Suprapubic skin (tissue), 4 donors: ENCODE data around the gene C16orf92. TPM values are rescaled to one million over a fixed set of nuclear protein-coding genes. Genes with fewer than 3 reads are reported as not detected.
A peak's percentile ranks its signal among the peaks of the same experiment; 100 is the strongest.

Experiments used
- DNase-seq, 2 donors: peaks; one replicate each; pipeline ENCODE4 v3.0.0-alpha.2; 2019; ENCODE audit warnings: low spot score in 2 of 2
- H3K27ac ChIP-seq: fragments of 200-600 bp; sonication (generic); one replicate; pipeline ENCODE4 v1.5.1; 2019
- H3K27me3 ChIP-seq: fragments of 200-600 bp; sonication (generic); one replicate; pipeline ENCODE4 v1.5.1; 2019
- H3K36me3 ChIP-seq: fragments of 200-600 bp; sonication (generic); one replicate; pipeline ENCODE4 v1.5.1; 2019
- H3K4me1 ChIP-seq: fragments of 200-600 bp; sonication (generic); one replicate; pipeline ENCODE4 v1.5.1; 2019
- H3K4me3 ChIP-seq: fragments of 200-600 bp; sonication (generic); one replicate; pipeline ENCODE4 v1.5.1; 2019; ENCODE audit warnings: mild to moderate bottlenecking
- H3K9me3 ChIP-seq: fragments of 200-600 bp; sonication (generic); one replicate; pipeline ENCODE4 v1.5.1; 2019
- CTCF ChIP-seq, 2 donors: fragments of 200-600 bp in 1 of 2; fragments of 450-650 bp in 1 of 2; sonication (generic) in 1 of 2; IDR thresholded peaks; one replicate each; pipeline ENCODE4 v1.5.1; 2016 to 2019; ENCODE audit warnings: antibody characterized with exemption in 2 of 2, mild to moderate bottlenecking in 1 of 2, moderate library complexity in 1 of 2
- EP300 ChIP-seq: sonication (generic); formaldehyde crosslinking; IDR thresholded peaks from one replicate; pipeline ENCODE4 v1.6.1; 2017; ENCODE audit warnings: antibody characterized with exemption
- POLR2A ChIP-seq, 2 donors: fragments of 450-650 bp; IDR thresholded peaks; one replicate each; pipeline ENCODE4 v1.6.1; 2017; ENCODE audit warnings: antibody characterized with exemption in 2 of 2, mild to moderate bottlenecking in 2 of 2, moderate library complexity in 2 of 2
- POLR2AphosphoS5 ChIP-seq, 3 donors: sonication (generic); formaldehyde crosslinking; IDR thresholded peaks; one replicate each; pipeline ENCODE4 v1.6.1; 2017; ENCODE audit warnings: antibody characterized with exemption in 3 of 3
- WGBS: methylation state at CpG from one replicate; pipeline ENCODE4 v1.1.5; 2018; 5-methylcytosine and 5-hydroxymethylcytosine counted together
- total RNA-seq, 4 donors: library from RNA; depleted of rRNA; stranded (reverse); fragments of >200 nt; gene quantifications; one replicate each; pipeline ENCODE4 v1.1.0, GENCODE V29; 2016

C16orf92 gene
- total RNA-seq, 4 donors from 2014 or later = not detected

GRCh38 chr16:30068750-30069610, 46.0 kb downstream of the C16orf92 start:
- Histone ChIP-seq H3K27me3 (no peaks in the 10 kb centered on the region), H3K27ac (peak overlapping the region; percentile 29), H3K9me3 (no peaks in the 10 kb centered on the region), H3K4me1 (peaks cover 47% of the 10 kb centered on the region), H3K4me3 (no peak overlapping the region), H3K36me3 (peaks cover 57% of the 10 kb centered on the region)
- DNase-seq = no peak
- WGBS = 77% methylated on average over 15 of the region's 17 CpGs
- peak; percentile 12 to 44 for TF ChIP-seq CTCF (IDR thresholded peaks at IDR 0.05)
- TF ChIP-seq EP300 = no peak

- Histone ChIP-seq H3K36me3 (peaks cover 57% of the 10 kb centered on the region), H3K27me3 (no peaks in the 10 kb centered on the region), H3K27ac (peak overlapping the region; percentile 29), H3K9me3 (no peaks in the 10 kb centered on the region), H3K4me3 (no peak overlapping the region), H3K4me1 (peaks cover 43% of the 10 kb centered on the region)
- no peak for DNase-seq
- 75% methylated on average over 20 of the region's 31 CpGs for WGBS
- no peak for TF ChIP-seq EP300
- no peak for TF ChIP-seq POLR2A (IDR thresholded peaks at IDR 0.05)
- no peak for TF ChIP-seq CTCF (IDR thresholded peaks at IDR 0.05)
- TF ChIP-seq POLR2AphosphoS5 (IDR thresholded peaks at IDR 0.05) = no peak
Measured at GRCh38 chr16:30069611-30070462, 46.8 kb downstream of the C16orf92 start.

GRCh38 chr16:30070490-30070889, 47.5 kb downstream of the C16orf92 start:
- Histone ChIP-seq H3K9me3 (no peaks in the 10 kb centered on the region), H3K4me3 (no peak overlapping the region), H3K4me1 (peaks cover 49% of the 10 kb centered on the region), H3K27me3 (no peaks in the 10 kb centered on the region), H3K27ac (no peak overlapping the region), H3K36me3 (peaks cover 57% of the 10 kb centered on the region)
- DNase-seq = no peak
- TF ChIP-seq EP300 = no peak
- TF ChIP-seq CTCF (IDR thresholded peaks at IDR 0.05) = no peak
- no peak for TF ChIP-seq POLR2AphosphoS5 (IDR thresholded peaks at IDR 0.05)
- no peak for TF ChIP-seq POLR2A (IDR thresholded peaks at IDR 0.05)

Other genes starting within 250 kb of the C16orf92 start
- gene ZG16, start 244.9 kb upstream of the C16orf92 start, total RNA-seq = under 1 TPM in 1 of 4 donors, not detected in 3; 0.89 TPM
- 10 to 100 TPM; 42.8 to 65.7 (median 55.1) TPM for gene KIF22, start 232.4 kb upstream of the C16orf92 start, total RNA-seq
- gene MAZ, start 216.7 kb upstream of the C16orf92 start, total RNA-seq = 100 to 1,000 TPM in 3 of 4 donors, 10 to 100 TPM in 1; 98.4 to 180 (median 125) TPM
- gene PRRT2, start 211.0 kb upstream of the C16orf92 start, total RNA-seq = 1 to 10 TPM in 3 of 4 donors, not detected in 1; 1.1 to 6.8 (median 3.7) TPM
- 10 to 100 TPM; 23.3 to 35.2 (median 23.8) TPM for gene PAGR1, start 207.0 kb upstream of the C16orf92 start, total RNA-seq
- gene MVP, start 202.7 kb upstream of the C16orf92 start, total RNA-seq = 100 to 1,000 TPM in 1 of 4 donors, 10 to 100 TPM in 3; 54.9 to 104 (median 68.1) TPM
- gene CDIPT, start 160.0 kb upstream of the C16orf92 start, total RNA-seq = 100 to 1,000 TPM in 1 of 4 donors, 10 to 100 TPM in 3; 68.7 to 112 (median 96.7) TPM
- 1 to 10 TPM in 3 of 4 donors, under 1 TPM in 1; 0.98 to 2.9 (median 1.2) TPM for gene SEZ6L2, start 123.6 kb upstream of the C16orf92 start, total RNA-seq
- gene ASPHD1, start 122.7 kb upstream of the C16orf92 start, total RNA-seq = under 1 TPM in 1 of 4 donors, not detected in 3; 0.34 TPM
- 10 to 100 TPM; 20.3 to 43.9 (median 32.0) TPM for gene KCTD13, start 97.0 kb upstream of the C16orf92 start, total RNA-seq
- 100 to 1,000 TPM in 3 of 4 donors, 10 to 100 TPM in 1; 78.0 to 109 (median 106) TPM for gene TMEM219, start 61.1 kb upstream of the C16orf92 start, total RNA-seq
- gene TAOK2, start 49.3 kb upstream of the C16orf92 start, total RNA-seq = 10 to 100 TPM; 29.1 to 54.4 (median 39.1) TPM
- 10 to 100 TPM; 14.6 to 29.3 (median 21.7) TPM for gene HIRIP3, start 27.6 kb upstream of the C16orf92 start, total RNA-seq
- gene INO80E, start 27.0 kb upstream of the C16orf92 start, total RNA-seq = 10 to 100 TPM; 48.2 to 58.7 (median 51.0) TPM
- gene DOC2A, start 12.2 kb upstream of the C16orf92 start, total RNA-seq = under 1 TPM in 1 of 4 donors, not detected in 3; 0.42 TPM
- gene TLCD3B, start 8.1 kb downstream of the C16orf92 start, total RNA-seq = 1 to 10 TPM in 1 of 4 donors, under 1 TPM in 1, not detected in 2; 0.81 to 1.4 TPM
- gene ALDOA, start 42.6 kb downstream of the C16orf92 start, total RNA-seq = 100 to 1,000 TPM; 794 to 967 (median 870) TPM
- 10 to 100 TPM; 52.0 to 66.0 (median 61.2) TPM for gene PPP4C, start 52.8 kb downstream of the C16orf92 start, total RNA-seq
- 1 to 10 TPM; 2.7 to 7.6 (median 4.7) TPM for gene TBX6, start 68.7 kb downstream of the C16orf92 start, total RNA-seq
- 100 to 1,000 TPM; 138 to 197 (median 195) TPM for gene YPEL3, start 73.0 kb downstream of the C16orf92 start, total RNA-seq
- 10 to 100 TPM in 3 of 4 donors, 1 to 10 TPM in 1; 8.7 to 40.0 (median 12.5) TPM for gene GDPD3, start 90.3 kb downstream of the C16orf92 start, total RNA-seq
- gene MAPK3, start 100.0 kb downstream of the C16orf92 start, total RNA-seq = 10 to 100 TPM; 34.1 to 62.4 (median 60.1) TPM
- gene CORO1A, start 160.4 kb downstream of the C16orf92 start, total RNA-seq = 10 to 100 TPM; 14.5 to 25.3 (median 19.3) TPM
- gene BOLA2B, start 170.5 kb downstream of the C16orf92 start, total RNA-seq = 100 to 1,000 TPM in 3 of 4 donors, 10 to 100 TPM in 1; 72.7 to 434 (median 197) TPM
- gene SLX1A, start 170.7 kb downstream of the C16orf92 start, total RNA-seq = 10 to 100 TPM; 27.3 to 56.2 (median 44.9) TPM
- gene SULT1A3, start 176.1 kb downstream of the C16orf92 start, total RNA-seq = 10 to 100 TPM in 1 of 4 donors, 1 to 10 TPM in 2, not detected in 1; 4.8 to 24.6 (median 7.8) TPM
- 10 to 100 TPM in 1 of 4 donors, 1 to 10 TPM in 3; 2.5 to 12.8 (median 4.7) TPM for gene NPIPB13, start 225.3 kb downstream of the C16orf92 start, total RNA-seq